Testis (tissue), 3 donors: ENCODE measurements around the gene VWA2. TPM values are rescaled to one million over a fixed set of nuclear protein-coding genes. Genes with fewer than 3 reads are reported as not detected.

ENCODE experiments used
- DNase-seq: peaks from one replicate; pipeline ENCODE4 v3.0.0-alpha.2; 2019
- H3K27ac ChIP-seq, 2 donors: fragments of 200-600 bp; sonication (generic); one replicate each; pipeline ENCODE4 v1.5.1; 2019
- H3K27me3 ChIP-seq: fragments of 200-600 bp; sonication (generic); one replicate; pipeline ENCODE4 v1.5.1; 2019
- H3K36me3 ChIP-seq: fragments of 200-600 bp; sonication (generic); one replicate; pipeline ENCODE4 v1.5.1; 2017; ENCODE audit warnings: low read depth; ENCODE audit errors: missing control alignments
- H3K4me1 ChIP-seq: fragments of 200-600 bp; sonication (generic); one replicate; pipeline ENCODE4 v1.5.1; 2019
- H3K4me3 ChIP-seq, 2 donors: fragments of 200-600 bp; sonication (generic); one replicate each; pipeline ENCODE4 v1.5.1; 2017 to 2019
- H3K9me3 ChIP-seq: fragments of 200-600 bp; sonication (generic); one replicate; pipeline ENCODE4 v1.5.1; 2017
- CTCF ChIP-seq, 3 experiments: fragments of 450-650 bp in 2 of 3; fragments of 200-600 bp in 1 of 3; sonication (generic) in 1 of 3; IDR thresholded peaks; one replicate each; pipeline ENCODE4 v1.5.1; 2016 to 2019; ENCODE audit warnings: antibody characterized with exemption in 3 of 3, mild to moderate bottlenecking in 2 of 3, moderate library complexity in 1 of 3
- POLR2A ChIP-seq: fragments of 450-650 bp; IDR thresholded peaks from one replicate; pipeline ENCODE4 v1.6.1; 2017; ENCODE audit warnings: antibody characterized with exemption, mild to moderate bottlenecking, moderate library complexity
- WGBS, 2 donors: methylation state at CpG; one replicate each; pipeline ENCODE4 v1.1.5; 2018; 5-methylcytosine and 5-hydroxymethylcytosine counted together
- intact Hi-C: fragments of 100-400 bp; cut with DNase I; formaldehyde crosslinking; loops from one replicate; pipeline ENCODE4 v1.15.1; 2023; ENCODE audit warnings: low total_unique reads
- polyA plus RNA-seq: library from polyadenylated mRNA; stranded (reverse); fragments of 350-450 nt; fragmentation: Illumina TruSeq; extraction: RNeasy Lipid Tissue Mini Kit (QIAGEN cat#74804); gene quantifications from one replicate; pipeline ENCODE4 v1.2.3, GENCODE V29; 2014; ENCODE audit warnings: low read depth, low replicate concordance; ENCODE audit not compliant: insufficient read depth
- total RNA-seq, 2 donors: library from RNA; depleted of rRNA; stranded (reverse); fragments of >200 nt; gene quantifications; one replicate each; pipeline ENCODE4 v1.2.3, GENCODE V29; 2016

Gene VWA2
- total and polyA plus RNA-seq, 3 donors from 2014 or later: 2.4 to 2.6 (median 2.4) TPM

GRCh38 chr10:114305521-114305925 is 66.5 kb downstream of the VWA2 start:
- TF ChIP-seq CTCF (IDR thresholded peaks at IDR 0.05) (no peak), POLR2A (no peak)
- intact Hi-C loops: loop anchor here (10.0 kb wide), 2 partner anchors 99 to 129 kb away; partner anchors contain the start of gene AFAP1L2
- 78 to 84% methylated on average over 18 of the region's 18 CpGs for WGBS, 2 donors
- Histone ChIP-seq H3K27me3 (no peaks in the 10 kb centered on the region), H3K4me1 (peaks cover 10% of the 10 kb centered on the region), H3K27ac (no peak overlapping the region), H3K36me3 (no peaks in the 10 kb centered on the region), H3K4me3 (no peak overlapping the region), H3K9me3 (no peaks in the 10 kb centered on the region)
- no peak for DNase-seq

- WGBS, 2 donors: 86 to 89% methylated on average over 3 to 18 of the region's 19 CpGs
- Histone ChIP-seq H3K27me3 (no peaks in the 10 kb centered on the region), H3K36me3 (no peaks in the 10 kb centered on the region), H3K27ac (no peak overlapping the region), H3K4me3 (no peak overlapping the region), H3K9me3 (no peaks in the 10 kb centered on the region), H3K4me1 (peaks cover 10% of the 10 kb centered on the region)
- intact Hi-C loops: loop anchor here (10.0 kb wide), 2 partner anchors 98 to 128 kb away; partner anchors contain the start of gene AFAP1L2
- TF ChIP-seq CTCF (IDR thresholded peaks at IDR 0.05) (no peak), POLR2A (no peak)
- no peak for DNase-seq
Measured at GRCh38 chr10:114306116-114306973, 67.3 kb downstream of the VWA2 start.

- DNase-seq: no peak
- H3K36me3 ChIP-seq: no peaks in the 10 kb centered on the region
- no peak overlapping the region for H3K4me3 ChIP-seq
- no peak overlapping the region for H3K27ac ChIP-seq
- H3K27me3 ChIP-seq: no peaks in the 10 kb centered on the region
- WGBS, 2 donors: 78 to 80% methylated on average over 10 of the region's 10 CpGs
- intact Hi-C loops: loop anchor here (10.0 kb wide), 2 partner anchors 97 to 127 kb away; partner anchors contain the start of gene AFAP1L2
- no peaks in the 10 kb centered on the region for H3K9me3 ChIP-seq
- no peak for TF ChIP-seq POLR2A
- no peak for TF ChIP-seq CTCF (IDR thresholded peaks at IDR 0.05)
- H3K4me1 ChIP-seq: peaks cover 7% of the 10 kb centered on the region
Measured at GRCh38 chr10:114307731-114308130, 68.7 kb downstream of the VWA2 start.

- TF ChIP-seq CTCF (IDR thresholded peaks at IDR 0.05) (no peak), POLR2A (no peak)
- Histone ChIP-seq H3K36me3 (no peaks in the 10 kb centered on the region), H3K4me3 (no peak overlapping the region), H3K27me3 (no peaks in the 10 kb centered on the region), H3K9me3 (no peaks in the 10 kb centered on the region), H3K27ac (no peak overlapping the region), H3K4me1 (peaks cover 7% of the 10 kb centered on the region)
- 67 to 72% methylated on average over 9 of the region's 9 CpGs for WGBS, 2 donors
- intact Hi-C loops: loop anchor here (10.0 kb wide), 2 partner anchors 96 to 126 kb away; partner anchors contain the start of gene AFAP1L2
- DNase-seq: no peak
Measured at GRCh38 chr10:114308531-114309363, 69.7 kb downstream of the VWA2 start.
